Natural killer cell (primary cell): ENCODE results near the gene A2ML1. TPM values are rescaled to one million over a fixed set of nuclear protein-coding genes. Genes with fewer than 3 reads are reported as not detected.
A peak's percentile ranks its signal among the peaks of the same experiment; 100 is the strongest.

Experiments used
- ATAC-seq, 3 donors: fragments of 150-1000 bp in 2 of 3; fragments of 200-7000 bp in 1 of 3; cut with Tn5 transposase; 1 replicate in 1 of 3; 2 replicates in 2 of 3; pipeline ENCODE4 v1.10.0; 2021; ENCODE audit warnings: mild to moderate bottlenecking in 2 of 3, moderate library complexity in 2 of 3
- DNase-seq, 2 donors: peaks; one replicate each; pipeline versions ENCODE4 v3.0.0 to v3.0.0-alpha.2; 2013 to 2021; ENCODE audit warnings: mixed read lengths in 1 of 2
- H3K27ac ChIP-seq: one replicate; pipeline ENCODE4 v1.5.1; 2013; ENCODE audit warnings: mild to moderate bottlenecking, low read length
- H3K27me3 ChIP-seq: one replicate; pipeline ENCODE4 v1.6.1; 2013; ENCODE audit warnings: low read length; ENCODE audit not compliant: control insufficient read depth, insufficient read depth
- H3K36me3 ChIP-seq: one replicate; pipeline ENCODE4 v1.6.1; 2013; ENCODE audit warnings: low read length; ENCODE audit not compliant: control insufficient read depth, insufficient read depth
- H3K4me1 ChIP-seq: one replicate; pipeline ENCODE4 v1.6.1; 2013; ENCODE audit warnings: low read length; ENCODE audit not compliant: control insufficient read depth, insufficient read depth
- H3K4me3 ChIP-seq: one replicate; pipeline ENCODE4 v1.5.1; 2013; ENCODE audit warnings: low read length
- H3K9me3 ChIP-seq: one replicate; pipeline ENCODE4 v1.6.1; 2013; ENCODE audit warnings: low read length; ENCODE audit not compliant: control insufficient read depth, insufficient read depth
- H3K27ac Mint-ChIP-seq, 2 donors: one replicate each; pipeline ENCODE4 v1.8.0; 2022; ENCODE audit warnings: mild to moderate bottlenecking in 2 of 2, mixed read lengths in 2 of 2, moderate library complexity in 1 of 2
- H3K27me3 Mint-ChIP-seq, 2 donors: one replicate each; pipeline ENCODE4 v1.8.0; 2022; ENCODE audit warnings: low read depth in 2 of 2, mixed read lengths in 2 of 2
- H3K36me3 Mint-ChIP-seq: one replicate; pipeline ENCODE4 v1.8.0; 2022; ENCODE audit warnings: mixed read lengths
- H3K4me1 Mint-ChIP-seq, 2 donors: one replicate each; pipeline ENCODE4 v1.8.0; 2022; ENCODE audit warnings: mixed read lengths in 2 of 2
- H3K4me3 Mint-ChIP-seq: one replicate; pipeline ENCODE4 v1.8.0; 2022; ENCODE audit warnings: mild to moderate bottlenecking, moderate library complexity, mixed read lengths
- H3K9me3 Mint-ChIP-seq, 2 donors: one replicate each; pipeline ENCODE4 v1.8.0; 2022; ENCODE audit warnings: mixed read lengths in 2 of 2
- WGBS: methylation state at CpG from one replicate; pipeline ENCODE4 v1.1.7; 2013; ENCODE audit warnings: missing lambda C conversion rate; ENCODE audit not compliant: insufficient coverage; 5-methylcytosine and 5-hydroxymethylcytosine counted together
- intact Hi-C: fragments of 100-400 bp; cut with micrococcal nuclease; formaldehyde crosslinking; loops from one replicate; pipeline ENCODE4 v1.14.2; 2022
- total RNA-seq, 4 donors: library from RNA; stranded (reverse); fragments of 120-200 nt in 1 of 4; gene quantifications; one replicate each; pipeline versions ENCODE4 v1.2.3 to v1.2.4, GENCODE V29; 2013 to 2022
- TF ChIP-seq, protein P1 (sequence below): fragments of 200-600 bp; IDR thresholded peaks from one replicate; pipeline ENCODE4 v1.8.0; 2022; ENCODE audit warnings: antibody characterized with exemption

The A2ML1 gene
- total RNA-seq, 3 donors from 2014 or later (not counting 1 experiment from before 2014, with no cell fraction given) = not detected

DNA sequence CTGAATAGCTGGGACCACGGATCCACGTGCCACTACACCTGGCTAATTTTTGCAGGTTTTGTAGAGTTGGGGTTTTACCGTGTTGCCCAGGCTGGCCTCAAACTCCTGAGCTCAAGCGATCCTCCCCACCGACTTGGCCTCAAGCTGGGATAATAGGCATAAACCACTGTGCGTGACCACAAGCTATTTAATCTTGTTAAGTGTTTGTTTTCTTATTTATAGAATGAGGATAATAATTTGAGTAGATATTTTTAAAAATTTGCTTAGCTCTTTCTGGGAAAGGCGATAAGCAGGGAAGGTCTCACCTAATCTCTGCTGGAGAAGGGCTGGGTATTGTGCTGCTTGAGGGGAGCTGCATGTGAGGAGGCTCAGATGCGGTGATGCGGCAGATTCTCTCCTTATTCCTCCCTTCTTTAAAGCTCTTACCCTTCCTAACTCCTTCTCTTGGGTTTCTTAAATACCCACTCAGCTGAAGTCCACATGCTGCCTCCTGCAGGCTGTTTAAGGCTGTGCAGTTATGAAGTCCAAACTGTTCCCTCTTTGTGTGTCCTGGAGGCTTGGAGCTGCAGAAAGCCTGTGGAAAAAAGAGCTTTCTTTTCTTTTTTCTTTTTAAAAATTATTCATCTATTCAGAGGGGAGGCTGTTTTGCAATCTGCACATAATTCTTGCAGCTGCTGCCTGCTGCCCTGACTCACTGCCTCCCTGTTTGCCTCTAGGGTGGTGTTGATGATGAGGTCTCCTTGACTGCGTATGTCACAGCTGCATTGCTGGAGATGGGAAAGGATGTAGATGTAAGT, 37.9 kb downstream of the A2ML1 start:
- Mint-ChIP-seq H3K27me3 (no peaks in the 10 kb centered on the region), H3K9me3 (no peaks in the 10 kb centered on the region), H3K4me1 (no peaks in the 10 kb centered on the region), H3K36me3 (no peaks in the 10 kb centered on the region), H3K4me3 (no peak overlapping the region), H3K27ac (no peak overlapping the region)
- intact Hi-C loops = loop anchor here (1.0 kb wide), 1 partner anchor 178 kb away; no protein-coding TSS in a partner anchor
- no peaks in the 10 kb centered on the region for H3K9me3 ChIP-seq
- TF ChIP-seq, protein P1, sequence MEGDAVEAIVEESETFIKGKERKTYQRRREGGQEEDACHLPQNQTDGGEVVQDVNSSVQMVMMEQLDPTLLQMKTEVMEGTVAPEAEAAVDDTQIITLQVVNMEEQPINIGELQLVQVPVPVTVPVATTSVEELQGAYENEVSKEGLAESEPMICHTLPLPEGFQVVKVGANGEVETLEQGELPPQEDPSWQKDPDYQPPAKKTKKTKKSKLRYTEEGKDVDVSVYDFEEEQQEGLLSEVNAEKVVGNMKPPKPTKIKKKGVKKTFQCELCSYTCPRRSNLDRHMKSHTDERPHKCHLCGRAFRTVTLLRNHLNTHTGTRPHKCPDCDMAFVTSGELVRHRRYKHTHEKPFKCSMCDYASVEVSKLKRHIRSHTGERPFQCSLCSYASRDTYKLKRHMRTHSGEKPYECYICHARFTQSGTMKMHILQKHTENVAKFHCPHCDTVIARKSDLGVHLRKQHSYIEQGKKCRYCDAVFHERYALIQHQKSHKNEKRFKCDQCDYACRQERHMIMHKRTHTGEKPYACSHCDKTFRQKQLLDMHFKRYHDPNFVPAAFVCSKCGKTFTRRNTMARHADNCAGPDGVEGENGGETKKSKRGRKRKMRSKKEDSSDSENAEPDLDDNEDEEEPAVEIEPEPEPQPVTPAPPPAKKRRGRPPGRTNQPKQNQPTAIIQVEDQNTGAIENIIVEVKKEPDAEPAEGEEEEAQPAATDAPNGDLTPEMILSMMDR = peak; percentile 50
- no peaks in the 10 kb centered on the region for H3K27me3 ChIP-seq
- H3K4me3 ChIP-seq = no peak overlapping the region
- DNase-seq (peak in 1 of 2 donors; percentile 67), ATAC-seq (peak in 2 of 3 donors; percentile 34 to 67)
- WGBS = 79% methylated on average over 10 of the region's 10 CpGs
- H3K4me1 ChIP-seq = no peaks in the 10 kb centered on the region
- no peak overlapping the region for H3K27ac ChIP-seq
- H3K36me3 ChIP-seq = no peaks in the 10 kb centered on the region

DNA sequence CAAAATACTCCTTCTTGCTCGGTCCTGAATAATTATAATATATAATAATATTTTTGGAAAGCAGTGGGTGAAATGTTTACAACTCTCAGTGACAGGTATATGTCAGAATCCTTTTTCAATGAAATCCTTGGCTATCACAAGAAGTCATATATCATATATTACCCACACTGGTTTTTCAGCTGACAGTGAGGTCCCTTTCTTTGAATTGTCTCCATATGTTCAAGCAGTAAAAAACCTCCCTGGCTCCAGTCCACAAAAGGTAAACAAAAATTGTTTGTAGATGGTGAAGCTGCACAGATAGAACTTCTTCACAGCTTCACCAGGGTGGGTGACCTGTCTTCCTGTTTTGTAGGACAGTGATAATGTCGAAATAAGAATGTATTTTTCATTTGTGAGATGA, 44.0 kb downstream of the A2ML1 start:
- no peak overlapping the region for H3K4me3 Mint-ChIP-seq
- Histone ChIP-seq H3K4me1 (no peaks in the 10 kb centered on the region), H3K27me3 (no peaks in the 10 kb centered on the region), H3K27ac (no peak overlapping the region), H3K9me3 (no peaks in the 10 kb centered on the region), H3K36me3 (no peaks in the 10 kb centered on the region), H3K4me3 (no peak overlapping the region)
- no peaks in the 10 kb centered on the region for H3K27me3 Mint-ChIP-seq
- WGBS = 100% methylated on average over 1 of the region's 2 CpGs
- H3K36me3 Mint-ChIP-seq = no peaks in the 10 kb centered on the region
- intact Hi-C loops = no loop called here
- DNase-seq = no peak
- ATAC-seq = no peak
- peaks cover 0 to 5% of the 10 kb centered on the region in 2 donors for H3K4me1 Mint-ChIP-seq
- H3K27ac Mint-ChIP-seq = no peak overlapping the region
- TF ChIP-seq, protein P1 = no peak
- H3K9me3 Mint-ChIP-seq = no peaks in the 10 kb centered on the region

DNA sequence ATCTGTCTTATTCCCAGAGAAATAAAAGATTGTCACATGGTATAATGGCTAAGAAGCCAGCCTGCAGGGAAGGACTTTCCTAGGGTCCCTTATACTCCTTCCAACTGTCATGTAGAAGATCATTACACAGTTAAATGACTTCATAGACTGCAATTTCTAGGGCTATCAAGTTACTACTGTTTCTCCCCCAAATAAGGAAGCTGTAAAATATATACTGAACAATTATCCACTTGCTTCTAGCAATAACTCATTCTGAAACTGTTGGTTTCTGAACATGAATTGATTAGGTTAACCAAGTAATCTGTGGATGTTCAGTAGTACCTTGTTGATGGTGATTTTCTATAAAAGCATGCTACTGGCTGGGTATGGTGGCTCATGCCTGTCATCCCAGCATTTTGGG, 44.6 kb downstream of the A2ML1 start:
- TF ChIP-seq, protein P1 = no peak
- ATAC-seq (no peak), DNase-seq (no peak)
- Mint-ChIP-seq H3K27me3 (no peaks in the 10 kb centered on the region), H3K27ac (no peak overlapping the region), H3K4me1 (peaks cover 0 to 5% of the 10 kb centered on the region in 2 donors), H3K36me3 (no peaks in the 10 kb centered on the region), H3K4me3 (no peak overlapping the region), H3K9me3 (no peaks in the 10 kb centered on the region)
- Histone ChIP-seq H3K4me3 (no peak overlapping the region), H3K27ac (no peak overlapping the region), H3K27me3 (no peaks in the 10 kb centered on the region), H3K4me1 (no peaks in the 10 kb centered on the region), H3K9me3 (no peaks in the 10 kb centered on the region), H3K36me3 (no peaks in the 10 kb centered on the region)
- intact Hi-C loops = no loop called here

DNA sequence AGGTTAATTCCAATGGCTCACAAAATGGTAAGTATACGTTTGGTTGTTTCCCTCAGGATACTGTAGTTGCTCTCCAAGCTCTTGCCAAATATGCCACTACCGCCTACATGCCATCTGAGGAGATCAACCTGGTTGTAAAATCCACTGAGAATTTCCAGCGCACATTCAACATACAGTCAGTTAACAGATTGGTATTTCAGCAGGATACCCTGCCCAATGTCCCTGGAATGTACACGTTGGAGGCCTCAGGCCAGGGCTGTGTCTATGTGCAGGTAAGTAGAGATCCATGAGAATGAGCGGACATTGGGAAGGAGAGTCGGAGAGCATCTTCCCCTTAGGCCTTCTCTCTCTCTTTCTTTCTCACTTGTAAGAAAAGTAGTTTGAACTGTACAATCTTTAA, 45.4 kb downstream of the A2ML1 start:
- H3K36me3 ChIP-seq = no peaks in the 10 kb centered on the region
- Mint-ChIP-seq H3K4me1 (peaks cover 0 to 5% of the 10 kb centered on the region in 2 donors), H3K27ac (no peak overlapping the region), H3K27me3 (no peaks in the 10 kb centered on the region), H3K9me3 (no peaks in the 10 kb centered on the region), H3K36me3 (no peaks in the 10 kb centered on the region), H3K4me3 (no peak overlapping the region)
- H3K27ac ChIP-seq = no peak overlapping the region
- WGBS = 90% methylated on average over 5 of the region's 6 CpGs
- no peak overlapping the region for H3K4me3 ChIP-seq
- no peak for DNase-seq
- no peaks in the 10 kb centered on the region for H3K27me3 ChIP-seq
- no peak for ATAC-seq
- intact Hi-C loops = no loop called here
- no peaks in the 10 kb centered on the region for H3K9me3 ChIP-seq
- TF ChIP-seq, protein P1 = no peak
- no peaks in the 10 kb centered on the region for H3K4me1 ChIP-seq
